ENCODE results near the gene ARHGEF11.

ARHGEF11 gene

GRCh38 chr1:156961709-156962108, 83.8 kb downstream of the ARHGEF11 start:
- Mint-ChIP-seq H3K36me3 (ENCODE audit: low read depth) (peaks cover 2% of the 10 kb centered on the region), H3K27ac (no peak overlapping the region), H3K27me3 (no peaks in the 10 kb centered on the region), H3K9me3 (no peaks in the 10 kb centered on the region), H3K4me3 (no peak overlapping the region), H3K4me1 (peaks cover 23% of the 10 kb centered on the region)
- DNase-seq (peak; percentile 29), ATAC-seq (peak; percentile 58)

- Mint-ChIP-seq H3K4me3 (no peak overlapping the region), H3K27ac (no peak overlapping the region), H3K36me3 (ENCODE audit: low read depth) (peaks cover 2% of the 10 kb centered on the region), H3K4me1 (peaks cover 23% of the 10 kb centered on the region), H3K9me3 (no peaks in the 10 kb centered on the region), H3K27me3 (no peaks in the 10 kb centered on the region)
- no peak for DNase-seq
- no peak for ATAC-seq
These were observed 85.6 kb downstream of the ARHGEF11 start for GRCh38 chr1:156959925-156960324.

- no peak overlapping the region for H3K27ac Mint-ChIP-seq
- H3K36me3 Mint-ChIP-seq (ENCODE audit: low read depth): peaks cover 2% of the 10 kb centered on the region
These were observed 86.1 kb downstream of the ARHGEF11 start for GRCh38 chr1:156959414-156959813.

GRCh38 chr1:156958247-156958714, 87.3 kb downstream of the ARHGEF11 start:
- H3K36me3 Mint-ChIP-seq (ENCODE audit: low read depth): peaks cover 2% of the 10 kb centered on the region
- no peaks in the 10 kb centered on the region for H3K27me3 Mint-ChIP-seq
- H3K4me3 Mint-ChIP-seq: no peak overlapping the region
- ATAC-seq: no peak
- DNase-seq: no peak
- H3K4me1 Mint-ChIP-seq: peaks cover 14% of the 10 kb centered on the region
- H3K9me3 Mint-ChIP-seq: no peaks in the 10 kb centered on the region
- H3K27ac Mint-ChIP-seq: no peak overlapping the region

More at GRCh38 chr1:156959414-156959813, 86.1 kb downstream of the ARHGEF11 start:
- DNase-seq (no peak), ATAC-seq (no peak)
- peaks cover 23% of the 10 kb centered on the region for H3K4me1 Mint-ChIP-seq
- no peaks in the 10 kb centered on the region for H3K9me3 Mint-ChIP-seq
- no peaks in the 10 kb centered on the region for H3K27me3 Mint-ChIP-seq
- H3K4me3 Mint-ChIP-seq: no peak overlapping the region

- DNase-seq (no peak), ATAC-seq (no peak)
- Mint-ChIP-seq H3K27ac (no peak overlapping the region), H3K4me3 (no peak overlapping the region), H3K36me3 (ENCODE audit: low read depth) (peaks cover 2% of the 10 kb centered on the region), H3K4me1 (peaks cover 8% of the 10 kb centered on the region), H3K27me3 (no peaks in the 10 kb centered on the region), H3K9me3 (no peaks in the 10 kb centered on the region)
These were observed 87.9 kb downstream of the ARHGEF11 start for GRCh38 chr1:156957634-156958033.

GRCh38 chr1:156956333-156956732, 89.2 kb downstream of the ARHGEF11 start:
- Mint-ChIP-seq H3K9me3 (no peaks in the 10 kb centered on the region), H3K4me3 (no peak overlapping the region), H3K4me1 (no peaks in the 10 kb centered on the region), H3K27me3 (no peaks in the 10 kb centered on the region), H3K36me3 (ENCODE audit: low read depth) (peaks cover 2% of the 10 kb centered on the region), H3K27ac (no peak overlapping the region)
- DNase-seq (no peak), ATAC-seq (no peak)

GRCh38 chr1:156953571-156953970, 92.0 kb downstream of the ARHGEF11 start:
- H3K4me1 Mint-ChIP-seq: no peaks in the 10 kb centered on the region
- DNase-seq (no peak), ATAC-seq (no peak)
- H3K36me3 Mint-ChIP-seq (ENCODE audit: low read depth): peaks cover 2% of the 10 kb centered on the region
- no peaks in the 10 kb centered on the region for H3K27me3 Mint-ChIP-seq
- H3K4me3 Mint-ChIP-seq: no peak overlapping the region
- H3K9me3 Mint-ChIP-seq: no peaks in the 10 kb centered on the region
- H3K27ac Mint-ChIP-seq: no peak overlapping the region

GRCh38 chr1:156951371-156951770, 94.2 kb downstream of the ARHGEF11 start:
- no peaks in the 10 kb centered on the region for H3K9me3 Mint-ChIP-seq
- DNase-seq (no peak), ATAC-seq (no peak)
- H3K36me3 Mint-ChIP-seq (ENCODE audit: low read depth): no peaks in the 10 kb centered on the region
- no peak overlapping the region for H3K27ac Mint-ChIP-seq
- no peak overlapping the region for H3K4me3 Mint-ChIP-seq
- H3K4me1 Mint-ChIP-seq: no peaks in the 10 kb centered on the region
- no peaks in the 10 kb centered on the region for H3K27me3 Mint-ChIP-seq

- no peak for ATAC-seq
- no peak overlapping the region for H3K27ac Mint-ChIP-seq
- H3K4me3 Mint-ChIP-seq: no peak overlapping the region
- no peaks in the 10 kb centered on the region for H3K9me3 Mint-ChIP-seq
- H3K36me3 Mint-ChIP-seq (ENCODE audit: low read depth): no peaks in the 10 kb centered on the region
- no peaks in the 10 kb centered on the region for H3K4me1 Mint-ChIP-seq
- no peaks in the 10 kb centered on the region for H3K27me3 Mint-ChIP-seq
- DNase-seq: no peak
These were observed 96.4 kb downstream of the ARHGEF11 start for GRCh38 chr1:156949127-156949526.

- Mint-ChIP-seq H3K27me3 (no peaks in the 10 kb centered on the region), H3K27ac (no peak overlapping the region), H3K4me1 (no peaks in the 10 kb centered on the region), H3K36me3 (ENCODE audit: low read depth) (no peaks in the 10 kb centered on the region), H3K4me3 (no peak overlapping the region), H3K9me3 (no peaks in the 10 kb centered on the region)
- ATAC-seq (no peak), DNase-seq (no peak)
These were observed 96.8 kb downstream of the ARHGEF11 start for GRCh38 chr1:156948708-156949107.

- H3K27ac Mint-ChIP-seq: no peak overlapping the region
- H3K9me3 Mint-ChIP-seq: no peaks in the 10 kb centered on the region
- DNase-seq (no peak), ATAC-seq (no peak)
- no peaks in the 10 kb centered on the region for H3K36me3 Mint-ChIP-seq (ENCODE audit: low read depth)
- H3K27me3 Mint-ChIP-seq: no peaks in the 10 kb centered on the region
- H3K4me3 Mint-ChIP-seq: no peak overlapping the region
- no peaks in the 10 kb centered on the region for H3K4me1 Mint-ChIP-seq
These were observed 97.6 kb downstream of the ARHGEF11 start for GRCh38 chr1:156947818-156948525.

GRCh38 chr1:156947127-156947526, 98.4 kb downstream of the ARHGEF11 start:
- no peak for ATAC-seq
- Mint-ChIP-seq H3K36me3 (ENCODE audit: low read depth) (no peaks in the 10 kb centered on the region), H3K9me3 (no peaks in the 10 kb centered on the region), H3K27me3 (no peaks in the 10 kb centered on the region), H3K27ac (no peak overlapping the region), H3K4me3 (no peak overlapping the region), H3K4me1 (no peaks in the 10 kb centered on the region)
- no peak for DNase-seq

GRCh38 chr1:156945881-156946661, 99.5 kb downstream of the ARHGEF11 start:
- Mint-ChIP-seq H3K9me3 (no peaks in the 10 kb centered on the region), H3K4me1 (no peaks in the 10 kb centered on the region), H3K4me3 (no peak overlapping the region), H3K27me3 (no peaks in the 10 kb centered on the region), H3K27ac (no peak overlapping the region), H3K36me3 (ENCODE audit: low read depth) (no peaks in the 10 kb centered on the region)
- DNase-seq: no peak
- ATAC-seq: no peak

- no peak overlapping the region for H3K27ac Mint-ChIP-seq
- no peaks in the 10 kb centered on the region for H3K27me3 Mint-ChIP-seq
- no peaks in the 10 kb centered on the region for H3K36me3 Mint-ChIP-seq (ENCODE audit: low read depth)
- DNase-seq: no peak
- H3K9me3 Mint-ChIP-seq: no peaks in the 10 kb centered on the region
- H3K4me3 Mint-ChIP-seq: no peak overlapping the region
- H3K4me1 Mint-ChIP-seq: no peaks in the 10 kb centered on the region
- ATAC-seq: no peak
These were observed 100.7 kb downstream of the ARHGEF11 start for GRCh38 chr1:156944848-156945247.

- ATAC-seq (no peak), DNase-seq (no peak)
- H3K4me1 Mint-ChIP-seq: no peaks in the 10 kb centered on the region
- H3K4me3 Mint-ChIP-seq: no peak overlapping the region
- H3K27ac Mint-ChIP-seq: no peak overlapping the region
- H3K9me3 Mint-ChIP-seq: no peaks in the 10 kb centered on the region
- no peaks in the 10 kb centered on the region for H3K27me3 Mint-ChIP-seq
- no peaks in the 10 kb centered on the region for H3K36me3 Mint-ChIP-seq (ENCODE audit: low read depth)
These were observed 101.3 kb downstream of the ARHGEF11 start for GRCh38 chr1:156944268-156944667.
